Hematopoietic multipotent progenitor cell treated with erythropoietin and hydrocortisone succinate and interleukin-3 and kit ligand, for 4 days (in vitro differentiated cells): ENCODE data around the gene TLE2.
"Not testable (repeated sequence)": the region's sequence is repeated elsewhere in the genome, so short reads cannot be mapped to it uniquely, and the experiment has no call there.

Source experiments
- DNase-seq: peaks from one replicate; pipeline ENCODE4 v3.0.0-alpha.2; 2015

The TLE2 gene

DNA sequence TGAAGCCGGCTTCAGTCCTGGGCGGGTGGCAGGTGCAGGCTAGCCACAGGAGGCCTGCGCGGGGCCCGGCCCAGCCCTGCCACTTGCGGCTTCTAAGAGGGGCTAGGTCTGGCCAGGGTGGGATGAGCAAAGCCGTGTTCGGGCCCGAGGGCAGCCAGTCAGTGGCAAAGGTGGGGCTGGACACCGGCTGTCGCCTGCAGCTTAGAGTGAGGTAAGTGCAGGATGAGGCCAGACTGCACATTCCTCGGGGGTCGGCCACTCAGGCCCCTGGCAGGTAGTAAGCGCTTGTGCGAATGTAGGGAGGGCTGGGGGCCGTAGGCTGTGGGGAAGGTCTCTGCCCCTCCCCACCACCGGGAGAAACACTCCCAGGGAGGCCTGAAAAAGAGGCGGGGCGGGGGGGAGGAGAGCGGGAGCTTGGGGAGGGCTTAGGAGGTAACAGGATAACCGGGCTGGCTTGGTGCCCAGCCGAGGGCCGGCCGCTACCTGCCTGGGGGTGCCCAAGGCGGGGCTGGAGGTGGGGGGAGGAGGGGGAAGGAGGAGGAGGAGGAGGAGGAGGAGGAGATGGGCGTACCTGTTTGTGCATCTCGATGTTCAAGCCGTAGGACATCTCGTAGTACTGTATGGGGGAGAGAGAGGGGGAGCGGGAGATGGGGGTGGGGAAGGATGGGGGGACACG lies 26.8 kb upstream of the TLE2 start:
- no peak for DNase-seq

DNA sequence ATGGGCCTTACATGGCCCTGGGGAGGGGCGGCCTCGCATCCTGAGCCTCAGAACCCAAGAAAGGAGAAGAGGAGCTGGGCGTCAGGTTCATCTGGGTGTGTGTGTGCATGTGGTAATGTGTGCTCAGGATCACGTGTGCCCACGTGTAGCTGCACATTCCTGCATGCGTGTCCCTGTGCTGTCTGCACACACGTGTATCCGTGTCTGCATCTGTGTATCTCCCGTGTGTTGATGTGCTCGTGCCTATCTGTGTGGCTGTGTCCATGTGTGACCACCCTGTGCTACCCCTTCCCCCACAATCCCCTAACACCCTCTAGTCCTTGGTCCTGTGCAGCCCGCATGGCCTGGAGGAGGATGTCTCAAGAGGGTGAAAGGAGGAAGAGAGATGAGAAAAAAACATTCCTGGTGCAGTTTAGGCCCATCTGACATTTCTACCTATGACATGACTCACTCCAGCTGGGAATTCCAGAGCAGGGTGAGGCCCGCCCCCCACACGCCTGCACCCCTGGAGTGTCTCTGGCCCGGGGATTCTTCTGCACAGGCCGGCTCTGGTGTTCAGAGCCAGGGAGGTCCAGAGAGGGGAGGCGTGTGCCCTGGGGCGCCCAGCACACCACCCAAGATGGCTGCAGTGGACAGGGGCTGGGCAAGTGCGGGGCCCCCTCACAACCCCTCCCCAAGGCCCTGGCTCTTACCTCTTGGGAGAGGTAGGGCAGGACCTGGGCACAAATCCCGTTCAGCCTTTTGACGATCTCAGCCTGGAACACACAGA lies 26.1 kb upstream of the TLE2 start:
- DNase-seq, result no peak

DNA sequence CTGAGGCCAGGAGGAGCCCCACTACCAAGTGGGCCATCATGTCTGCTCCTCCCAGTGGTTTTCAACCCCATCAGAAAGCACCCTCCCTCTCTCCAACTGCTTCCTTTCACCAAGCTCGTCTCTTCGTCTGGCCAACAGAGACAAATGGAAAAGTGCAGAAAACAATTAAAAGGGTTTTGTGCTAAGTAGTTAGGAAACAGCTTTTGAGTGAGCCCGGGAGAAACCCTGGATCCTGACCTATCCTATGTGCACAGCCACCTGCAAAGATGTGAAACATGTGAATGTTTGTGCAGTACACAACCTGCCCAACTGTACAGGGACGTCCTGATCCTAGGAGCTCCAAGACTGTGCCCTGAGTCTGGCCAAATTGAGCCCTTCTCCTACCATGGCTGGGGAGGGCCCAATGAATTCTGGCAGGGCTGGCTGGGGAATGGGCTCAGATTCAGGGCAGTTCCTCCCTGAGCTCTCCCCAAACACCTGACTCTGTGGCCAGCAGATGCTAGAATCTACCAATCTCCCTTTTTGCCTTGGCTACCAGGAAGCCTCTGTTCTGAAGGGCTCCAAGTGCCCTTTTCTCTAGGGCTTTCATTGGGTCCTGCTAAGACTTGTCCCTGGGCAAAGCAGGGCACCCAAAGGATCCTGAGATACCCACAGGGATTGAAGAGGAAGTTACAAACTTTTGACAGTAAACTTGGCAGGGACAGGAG lies 25.3 kb upstream of the TLE2 start:
- DNase-seq, result no peak

DNA sequence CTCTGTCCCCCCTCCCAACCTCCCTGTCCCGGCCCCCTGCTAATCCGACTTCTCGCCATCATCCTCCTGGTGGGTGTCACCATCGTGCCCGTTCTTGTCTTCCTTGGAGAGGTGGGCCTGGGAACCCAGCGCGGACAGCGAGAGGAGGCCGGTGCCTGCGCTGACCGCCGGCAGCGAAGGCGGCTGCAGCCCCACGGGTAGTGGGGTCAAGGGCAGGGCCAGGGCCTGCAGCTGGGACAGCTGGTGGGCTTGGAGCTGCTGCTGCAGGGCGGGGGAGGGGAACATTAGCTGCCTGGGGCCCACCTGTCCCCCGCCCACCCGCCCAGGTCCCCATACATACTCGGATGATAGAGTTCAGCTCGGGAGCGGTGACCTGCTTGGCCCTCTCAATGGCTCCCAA lies 24.7 kb upstream of the TLE2 start:
- no peak for DNase-seq

DNA sequence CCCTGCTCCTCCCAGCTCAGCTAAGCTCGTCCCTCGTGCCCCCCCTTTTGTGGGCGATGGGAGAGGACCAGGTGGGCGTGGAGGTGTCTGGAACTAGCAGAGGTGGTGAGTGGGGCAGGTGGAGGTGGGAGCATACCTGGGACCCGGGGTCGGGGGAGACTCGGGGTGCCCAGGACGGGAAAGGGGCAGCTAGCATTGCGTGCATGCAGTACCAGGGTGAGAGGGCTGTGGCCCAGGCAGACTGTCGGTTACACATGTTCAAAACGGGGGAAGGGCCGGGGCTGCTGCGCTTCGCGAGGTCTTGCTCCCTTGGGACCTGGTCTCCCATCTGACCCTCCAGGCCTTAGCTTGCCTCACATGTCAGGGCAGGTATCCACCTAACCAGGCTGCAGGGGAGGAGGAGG lies 24.1 kb upstream of the TLE2 start:
- no peak for DNase-seq

DNA sequence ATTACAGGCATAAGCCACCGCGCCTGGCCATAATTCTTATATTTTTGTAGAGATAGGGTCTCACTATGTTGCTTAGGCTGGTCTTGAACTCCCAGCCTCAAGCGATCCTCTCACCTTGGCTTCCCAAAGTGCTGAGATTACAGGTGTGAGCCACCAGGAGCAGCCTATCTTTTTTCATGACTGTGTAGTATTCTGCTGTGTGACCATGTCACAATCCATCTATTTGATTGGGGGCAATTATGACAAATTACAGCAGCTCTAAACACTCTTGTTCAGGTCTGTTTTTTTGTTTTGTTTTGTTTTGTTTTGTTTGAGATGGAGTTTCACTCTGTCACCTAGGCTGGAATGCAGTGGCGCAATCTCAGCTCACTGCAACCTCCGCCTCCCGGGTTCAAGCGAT lies 20.9 kb upstream of the TLE2 start:
- DNase-seq, result not testable (repeated sequence)

DNA sequence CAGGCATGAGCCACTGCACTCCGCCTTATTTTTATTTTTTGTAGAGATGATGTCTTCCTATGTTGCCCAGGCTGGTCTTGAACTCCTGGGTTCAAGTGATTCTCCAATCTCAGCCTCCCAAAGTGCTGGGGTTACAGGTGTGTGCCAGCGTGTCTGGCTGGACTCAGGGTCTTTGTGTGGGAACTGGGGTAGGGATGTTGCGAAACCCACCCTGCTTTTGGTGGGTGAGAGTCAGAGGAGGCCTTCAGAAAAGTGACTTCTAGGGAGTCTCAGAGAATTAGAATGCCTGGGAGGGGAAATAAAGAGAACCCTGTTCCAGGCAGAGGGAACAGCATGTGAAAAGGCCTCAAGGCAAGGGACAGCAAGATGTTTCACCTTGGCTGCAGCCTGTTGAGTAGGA lies 20.0 kb upstream of the TLE2 start:
- no peak for DNase-seq

DNA sequence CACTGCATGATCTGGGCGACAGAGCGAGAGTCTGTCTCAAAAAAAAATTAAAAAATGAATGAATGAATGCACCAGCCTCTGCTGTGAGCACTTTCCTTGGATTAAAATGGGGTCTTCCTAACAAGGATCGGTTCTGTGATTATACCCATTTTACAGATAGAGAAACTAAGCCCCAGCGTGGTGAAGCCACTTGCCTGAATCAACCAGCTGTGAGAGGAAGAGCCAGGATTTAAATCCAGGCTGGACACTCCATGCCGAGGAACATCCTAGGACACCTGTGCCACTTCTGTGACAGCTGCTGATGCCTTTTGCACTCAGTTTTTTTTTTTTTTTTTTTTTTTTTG lies 19.1 kb upstream of the TLE2 start:
- DNase-seq, result no peak

DNA sequence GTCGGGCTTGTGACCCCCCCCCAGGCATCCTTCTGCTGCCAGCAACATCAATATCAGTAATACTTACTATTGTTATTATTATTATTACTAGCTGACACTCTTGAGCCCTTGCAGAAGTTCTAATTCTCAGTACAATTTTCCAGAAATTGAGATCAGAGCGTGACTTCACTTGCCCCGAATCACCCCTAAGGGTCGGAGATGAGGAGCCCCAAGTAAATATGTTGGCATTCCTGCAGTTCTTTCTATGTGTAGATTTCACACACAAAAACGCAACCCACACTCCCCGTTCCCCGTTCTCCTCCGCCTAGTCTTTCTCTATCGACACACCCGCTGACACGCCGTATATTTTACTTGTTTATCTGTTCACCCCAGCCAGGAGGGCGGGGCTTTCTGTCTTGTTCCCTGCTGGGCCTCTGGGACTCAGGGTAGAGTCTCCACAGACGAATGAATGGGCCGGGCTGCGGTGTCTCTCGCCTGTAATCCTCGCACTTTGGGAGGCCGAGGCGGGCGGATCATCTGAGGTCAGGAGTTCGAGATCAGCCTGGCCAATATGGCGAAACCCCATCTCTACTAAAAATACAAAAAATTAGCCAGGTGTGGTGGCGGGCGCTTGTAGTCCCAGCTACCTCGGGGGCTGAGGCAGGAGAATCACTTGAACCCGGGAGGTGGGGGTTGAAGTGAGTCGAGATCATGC lies 18.6 kb upstream of the TLE2 start:
- peak; percentile 98 for DNase-seq

DNA sequence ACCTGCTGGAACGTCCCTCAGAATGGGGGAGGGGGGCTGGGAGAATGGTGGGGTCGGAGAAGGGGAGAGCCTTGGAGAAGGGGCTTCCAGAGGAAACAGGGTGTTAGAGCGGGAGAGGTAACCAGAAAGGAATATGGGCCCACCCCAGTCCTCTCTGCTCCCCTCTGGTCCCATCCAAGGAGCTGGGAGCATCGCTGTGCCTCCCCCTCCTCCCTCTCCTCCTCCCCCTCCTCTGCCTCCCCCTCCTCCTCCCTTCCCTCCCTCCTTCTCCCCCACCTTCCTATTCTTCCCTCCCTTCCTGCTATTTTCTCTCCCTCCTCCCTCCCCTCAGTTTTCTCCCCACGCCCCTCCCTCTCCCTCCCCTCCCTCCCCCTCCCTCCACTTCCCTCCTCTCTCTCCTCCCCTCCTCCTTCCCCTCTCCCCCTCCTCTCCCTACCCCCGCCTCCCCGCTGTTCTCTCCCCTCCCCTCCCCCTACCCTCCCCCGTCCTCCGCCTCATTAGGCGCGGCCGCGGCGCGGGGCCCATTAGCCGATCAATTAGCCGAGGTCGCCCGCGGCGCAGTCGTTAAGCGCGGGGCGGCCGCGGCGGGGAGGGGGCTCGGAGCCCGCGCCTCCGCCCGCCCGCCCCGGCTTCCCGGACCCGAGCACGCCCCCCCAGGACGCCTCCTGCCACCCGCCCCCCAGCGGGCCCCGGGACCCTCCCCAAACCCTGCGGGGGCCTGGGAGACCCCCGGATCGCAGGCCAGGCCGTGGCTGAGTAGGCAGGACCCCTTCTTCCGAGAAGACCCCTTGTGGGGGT lies 17.8 kb upstream of the TLE2 start:
- peak; percentile 52 for DNase-seq

DNA sequence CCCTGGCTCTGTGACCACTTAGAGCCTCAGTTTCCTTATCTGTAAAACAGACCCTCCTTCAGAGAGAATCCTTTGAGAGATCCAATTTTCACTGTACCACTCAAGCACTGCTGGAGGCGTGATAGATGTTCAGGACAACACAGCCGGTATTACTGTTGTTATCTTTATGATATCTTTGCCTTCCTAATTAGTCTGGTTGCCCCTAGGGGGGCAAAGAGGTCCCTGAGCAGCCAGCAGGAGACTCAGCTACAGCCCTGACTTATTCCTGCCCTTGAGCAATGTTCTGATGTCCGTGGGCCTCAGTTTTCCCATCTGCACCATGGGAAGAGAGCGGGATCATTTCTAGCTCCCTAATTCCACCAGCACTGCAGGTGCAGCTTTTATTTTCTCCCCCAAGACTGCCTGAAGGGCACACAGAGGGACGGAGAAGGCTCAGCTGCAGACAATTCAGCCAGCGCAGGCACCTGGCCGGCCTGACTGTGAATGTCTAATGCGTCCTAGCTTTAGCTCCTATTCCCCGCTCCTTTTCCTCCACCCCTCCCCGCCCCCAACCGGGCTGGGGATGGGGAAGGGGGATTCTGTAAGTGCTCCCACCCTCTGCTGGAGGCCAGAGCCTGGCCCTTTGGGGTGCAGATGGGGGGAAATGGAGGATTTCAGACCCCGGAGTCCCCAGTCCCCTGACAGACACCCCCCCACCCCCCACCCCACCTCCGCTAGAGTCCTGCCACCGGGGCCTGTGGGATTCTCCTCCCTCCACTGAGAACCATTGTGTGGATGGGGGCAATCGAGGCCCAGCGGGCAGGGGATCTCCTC lies 17.0 kb upstream of the TLE2 start:
- no peak for DNase-seq

DNA sequence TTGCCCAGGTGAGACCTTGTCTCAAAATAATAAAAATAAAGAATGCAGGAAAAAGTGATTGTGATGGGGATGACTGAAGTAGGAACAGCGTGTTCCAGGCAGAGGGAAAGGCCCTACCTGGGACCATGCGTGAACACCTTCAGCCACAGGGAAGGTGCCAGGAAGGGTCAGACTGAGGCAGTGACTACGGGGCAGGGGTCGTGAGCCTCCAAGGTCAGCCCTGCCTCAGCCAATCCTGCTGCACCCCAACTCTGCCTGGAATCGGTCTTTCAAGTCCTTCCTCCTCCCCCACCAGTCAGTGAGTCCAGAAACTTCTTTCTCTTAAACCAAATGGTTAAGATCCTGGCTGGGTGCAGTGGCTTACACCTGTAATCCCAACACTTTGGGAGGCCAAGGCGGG lies 16.1 kb upstream of the TLE2 start:
- no peak for DNase-seq

DNA sequence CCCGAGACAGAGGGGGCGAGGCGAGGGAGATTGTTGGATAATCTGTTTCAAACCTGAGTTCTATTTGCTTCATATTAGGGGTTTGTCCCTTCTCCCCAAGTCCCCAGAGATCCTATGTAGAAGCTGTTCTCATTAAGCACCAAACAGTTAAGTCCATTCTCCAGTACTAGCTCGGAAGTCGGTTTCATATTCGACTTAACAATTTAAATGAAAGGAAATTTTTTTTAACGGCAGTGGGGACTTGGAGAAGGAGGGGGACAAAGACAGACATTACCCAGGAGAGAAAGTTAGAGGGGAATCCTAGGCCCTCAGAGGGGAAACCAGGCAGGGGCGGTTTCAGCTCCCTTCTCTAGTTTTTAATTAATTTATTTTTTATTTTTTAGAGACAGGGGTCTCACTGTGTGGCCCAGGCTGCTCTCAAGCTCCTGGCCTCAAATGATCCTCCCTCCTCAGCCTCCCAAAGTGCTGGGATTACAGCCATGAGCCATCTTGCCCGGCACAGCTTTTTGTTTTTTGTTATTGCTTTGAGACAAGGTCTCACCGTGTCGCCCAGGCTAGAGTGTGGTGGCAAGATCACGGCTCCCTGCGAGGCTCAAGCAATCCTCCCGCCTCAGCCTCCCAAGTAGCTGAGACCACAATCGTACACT lies 13.7 kb upstream of the TLE2 start:
- DNase-seq, result no peak

DNA sequence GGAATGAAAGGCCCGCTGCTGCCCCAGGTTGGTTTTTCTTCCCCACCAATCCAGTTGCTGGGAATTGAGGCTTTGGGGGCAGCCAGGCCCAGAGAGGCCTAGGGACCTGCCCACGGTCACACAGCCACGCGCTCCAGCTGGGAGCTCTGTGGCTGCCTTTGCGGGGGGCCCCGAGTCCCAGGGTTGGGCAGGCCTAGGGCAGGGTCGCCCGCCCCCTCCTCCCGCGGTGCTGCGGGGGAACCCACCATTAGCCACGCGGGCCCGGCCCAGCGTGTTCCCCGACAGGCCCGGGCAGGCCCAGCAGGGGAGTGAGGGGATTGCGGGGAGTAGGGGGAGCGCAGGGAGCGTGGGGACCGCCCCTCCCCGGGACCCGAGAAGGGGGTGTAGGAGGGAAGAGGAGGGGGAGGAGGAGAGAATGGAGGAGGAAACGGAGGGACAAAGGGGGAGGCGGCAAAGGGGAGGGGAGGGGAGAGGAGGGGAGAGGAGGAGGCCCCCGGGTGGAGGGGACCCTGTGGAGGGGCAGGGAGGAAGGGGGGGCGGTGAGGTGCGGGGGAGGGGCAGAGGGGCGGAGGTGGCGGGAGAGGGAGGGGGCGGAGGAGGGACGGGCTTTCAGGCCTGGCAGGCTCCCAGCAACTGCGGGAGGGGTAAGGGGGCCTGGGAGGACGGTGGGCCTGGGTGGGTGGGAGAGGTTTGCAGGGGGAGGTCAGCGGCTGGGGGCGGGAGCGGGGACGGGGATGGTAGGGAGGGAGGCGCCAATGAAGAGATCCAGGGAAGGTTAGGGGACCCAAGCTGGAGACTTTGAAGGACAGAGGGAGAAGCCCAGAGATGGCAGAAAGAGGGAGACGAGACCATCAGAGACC lies 12.9 kb upstream of the TLE2 start:
- DNase-seq, result no peak

DNA sequence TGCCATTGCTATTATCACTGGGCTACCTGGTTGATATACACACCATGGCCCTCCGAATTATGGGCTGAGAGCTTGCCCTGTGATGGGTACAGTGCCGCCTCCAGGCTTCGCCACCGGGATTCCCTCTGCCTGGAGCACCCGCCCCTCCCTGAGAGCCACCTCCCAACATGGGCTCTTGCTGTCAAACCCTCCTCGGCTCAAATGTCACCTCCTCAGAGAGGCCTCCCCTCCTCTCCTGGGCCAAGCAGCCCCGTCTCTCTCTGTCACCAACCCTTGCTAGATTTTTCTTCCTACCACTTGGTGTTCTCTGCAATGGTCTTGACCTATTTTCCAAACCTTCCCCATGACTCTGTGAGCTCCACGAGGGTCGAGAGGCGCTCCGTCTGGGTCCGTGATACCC lies 12.2 kb upstream of the TLE2 start:
- DNase-seq, result no peak

DNA sequence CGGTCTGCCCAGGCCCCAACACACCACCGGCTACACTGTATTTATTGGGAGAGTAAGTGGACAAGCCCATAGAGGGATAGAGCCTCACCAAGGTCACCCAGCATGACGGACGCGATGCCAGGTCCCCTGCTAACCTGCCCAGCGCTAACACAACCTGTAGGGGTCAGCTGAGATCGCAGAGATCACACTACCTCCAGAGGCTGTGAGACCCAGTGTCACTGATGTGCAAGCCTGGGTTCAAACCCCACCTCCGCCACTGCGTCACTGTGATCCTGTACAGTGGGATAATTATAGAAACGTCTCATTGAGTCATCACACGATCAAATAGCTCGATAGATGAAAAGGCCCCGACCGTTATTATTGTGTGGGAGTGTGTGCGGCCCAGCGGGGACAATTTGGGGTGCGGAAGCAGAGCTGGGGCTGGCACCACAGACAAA lies 10.6 kb upstream of the TLE2 start:
- DNase-seq, result no peak

DNA sequence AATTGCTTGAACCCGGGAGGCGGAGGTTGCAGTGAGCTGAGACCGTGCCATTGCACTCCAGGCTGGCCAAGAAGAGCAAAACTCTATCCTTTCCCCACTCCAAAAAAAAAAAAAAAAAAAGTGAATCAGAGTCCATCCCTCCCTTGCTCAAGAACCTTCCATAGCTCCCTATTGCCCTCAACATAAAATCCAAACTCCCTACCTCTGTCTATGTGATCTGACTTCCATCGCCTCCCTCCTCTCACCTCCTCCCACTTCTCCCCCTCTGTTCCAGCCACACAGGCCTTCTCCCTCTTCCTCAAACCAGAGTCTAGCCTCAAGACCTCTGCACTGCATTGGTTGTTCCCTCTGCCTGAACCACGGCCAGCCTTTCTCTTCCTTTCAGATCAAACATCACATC lies 10.0 kb upstream of the TLE2 start:
- no peak for DNase-seq

DNA sequence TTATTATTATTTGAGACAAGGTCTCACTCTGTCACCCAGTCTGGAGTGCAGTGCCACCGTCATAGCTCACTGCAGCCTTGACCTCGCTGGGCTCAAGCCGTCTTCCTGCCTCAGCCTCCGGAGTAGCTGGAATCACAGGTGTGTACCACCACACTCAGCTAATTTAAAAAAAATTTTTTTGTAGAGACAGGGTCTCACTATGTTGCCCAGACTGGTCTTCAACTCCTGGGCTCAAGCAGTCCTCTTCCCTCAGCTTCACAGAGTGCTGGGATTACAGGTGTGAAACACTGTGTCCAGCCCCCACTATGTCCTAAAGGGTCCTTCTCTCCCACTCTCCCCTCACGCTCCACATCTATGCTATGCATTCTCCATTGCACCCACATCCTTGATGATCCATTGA lies 9.1 kb upstream of the TLE2 start:
- no peak for DNase-seq

DNA sequence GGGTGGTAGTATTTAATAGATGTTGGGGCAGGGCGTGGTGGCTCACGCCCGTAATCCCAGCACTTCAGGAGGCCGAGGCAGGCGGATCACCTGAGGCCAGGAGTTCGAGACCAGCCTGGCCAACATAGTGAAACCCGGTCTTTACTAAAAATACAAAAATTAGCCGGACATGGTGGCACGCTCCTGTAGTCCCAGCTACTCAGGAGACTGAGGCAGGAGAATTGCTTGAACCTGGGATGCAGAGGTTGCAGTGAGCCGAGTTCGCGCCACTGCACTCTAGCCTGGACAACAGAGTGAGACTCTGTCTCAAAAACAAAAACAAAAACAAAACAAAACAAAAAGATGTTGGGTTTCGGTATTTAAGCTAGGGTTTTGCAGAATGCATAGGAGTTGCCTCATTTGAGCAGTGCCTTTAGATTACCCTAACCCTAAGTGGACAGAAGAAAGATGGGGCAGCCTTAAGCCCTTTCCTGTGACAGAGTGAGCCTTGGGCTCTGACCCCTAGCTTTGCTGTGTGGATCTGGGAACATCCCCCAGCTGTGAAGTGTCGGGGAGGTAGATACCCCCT lies 8.0 kb upstream of the TLE2 start:
- DNase-seq, result not testable (repeated sequence)
